RWPE2 (cell line): Measurements from ENCODE around the gene HLCS.
A peak's percentile ranks its signal among the peaks of the same experiment; 100 is the strongest.
"Not testable (repeated sequence)": the region's sequence is repeated elsewhere in the genome, so short reads cannot be mapped to it uniquely, and the experiment has no call there.

Experiments used
- ATAC-seq: fragments of 200-7000 bp; cut with Tn5 transposase; 3 replicates; pipeline ENCODE4 v1.9.1; 2021; ENCODE audit warnings: low read depth
- DNase-seq: peaks from one replicate; pipeline ENCODE4 v3.0.0-alpha.2; 2020; ENCODE audit warnings: low spot score
- H3K27ac ChIP-seq: fragments of 450-650 bp; 2 replicates; pipeline ENCODE4 v1.5.1; 2017; ENCODE audit warnings: mild to moderate bottlenecking; ENCODE audit not compliant: poor library complexity, severe bottlenecking
- H3K27me3 ChIP-seq: fragments of 250-450 bp; sonication (Bioruptor Pico); 2 replicates; pipeline ENCODE4 v1.5.1; 2021; ENCODE audit warnings: mild to moderate bottlenecking, moderate library complexity; ENCODE audit not compliant: insufficient read depth, poor library complexity, severe bottlenecking
- H3K36me3 ChIP-seq: fragments of 250-450 bp; sonication (Bioruptor Pico); 2 replicates; pipeline ENCODE4 v1.5.1; 2020; ENCODE audit warnings: low read depth, mild to moderate bottlenecking, moderate library complexity
- H3K4me1 ChIP-seq: fragments of 250-450 bp; sonication (Bioruptor Pico); 2 replicates; pipeline ENCODE4 v1.5.1; 2021; ENCODE audit warnings: mild to moderate bottlenecking, moderate library complexity; ENCODE audit not compliant: insufficient read depth, poor library complexity, severe bottlenecking
- H3K4me3 ChIP-seq: fragments of 250-450 bp; sonication (Bioruptor Pico); 2 replicates; pipeline ENCODE4 v1.5.1; 2021; ENCODE audit warnings: mild to moderate bottlenecking, moderate library complexity; ENCODE audit not compliant: severe bottlenecking
- H3K9me3 ChIP-seq: fragments of 250-450 bp; sonication (Bioruptor Pico); 2 replicates; pipeline ENCODE4 v1.5.1; 2021; ENCODE audit warnings: mild to moderate bottlenecking, moderate library complexity; ENCODE audit not compliant: severe bottlenecking
- TF ChIP-seq, protein P1 (sequence below): fragments of 450-650 bp; IDR thresholded peaks from one replicate; pipeline ENCODE4 v1.5.1; 2017; ENCODE audit warnings: mild to moderate bottlenecking, moderate library complexity; ENCODE audit not compliant: poor library complexity, severe bottlenecking

HLCS gene

DNA sequence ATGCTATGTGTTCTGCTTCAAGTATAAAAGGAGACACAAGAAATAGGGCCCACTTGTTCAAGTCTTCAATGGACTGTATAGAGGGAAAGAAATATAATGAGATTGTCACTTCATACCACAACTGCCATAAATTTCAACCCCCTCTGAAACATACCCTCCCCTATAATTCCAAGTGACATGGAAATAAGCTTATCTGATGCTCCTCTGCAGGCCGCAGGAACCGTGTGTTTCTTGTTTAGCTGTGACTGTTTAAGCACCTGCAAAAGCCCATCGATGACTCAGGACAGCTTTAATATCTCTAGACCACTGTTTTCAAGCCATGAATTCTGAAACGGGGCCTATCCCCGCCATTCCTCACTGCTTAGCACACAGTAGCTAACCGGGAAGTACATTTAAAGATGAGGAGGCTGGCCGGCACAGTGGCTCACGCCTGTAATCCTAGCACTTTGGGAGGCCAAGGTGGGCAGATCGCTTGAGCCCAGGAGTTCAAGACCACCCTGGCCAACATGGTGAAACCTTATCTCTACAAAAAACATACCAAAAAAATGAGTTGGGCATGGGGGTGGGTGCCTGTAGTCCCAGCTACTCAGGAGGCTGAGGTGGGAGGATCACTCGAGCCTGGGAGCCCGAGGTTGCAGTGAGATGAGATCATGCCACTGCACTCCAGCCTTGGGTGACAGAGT, 4.2 kb downstream of the HLCS start:
- ATAC-seq: no peak
- Histone ChIP-seq H3K4me3 (no peak overlapping the region), H3K9me3 (no peaks in the 10 kb centered on the region), H3K27me3 (no peaks in the 10 kb centered on the region), H3K36me3 (peaks cover 22% of the 10 kb centered on the region), H3K27ac (no peak overlapping the region), H3K4me1 (peaks cover 6% of the 10 kb centered on the region)
- no peak for DNase-seq
- TF ChIP-seq, protein P1, sequence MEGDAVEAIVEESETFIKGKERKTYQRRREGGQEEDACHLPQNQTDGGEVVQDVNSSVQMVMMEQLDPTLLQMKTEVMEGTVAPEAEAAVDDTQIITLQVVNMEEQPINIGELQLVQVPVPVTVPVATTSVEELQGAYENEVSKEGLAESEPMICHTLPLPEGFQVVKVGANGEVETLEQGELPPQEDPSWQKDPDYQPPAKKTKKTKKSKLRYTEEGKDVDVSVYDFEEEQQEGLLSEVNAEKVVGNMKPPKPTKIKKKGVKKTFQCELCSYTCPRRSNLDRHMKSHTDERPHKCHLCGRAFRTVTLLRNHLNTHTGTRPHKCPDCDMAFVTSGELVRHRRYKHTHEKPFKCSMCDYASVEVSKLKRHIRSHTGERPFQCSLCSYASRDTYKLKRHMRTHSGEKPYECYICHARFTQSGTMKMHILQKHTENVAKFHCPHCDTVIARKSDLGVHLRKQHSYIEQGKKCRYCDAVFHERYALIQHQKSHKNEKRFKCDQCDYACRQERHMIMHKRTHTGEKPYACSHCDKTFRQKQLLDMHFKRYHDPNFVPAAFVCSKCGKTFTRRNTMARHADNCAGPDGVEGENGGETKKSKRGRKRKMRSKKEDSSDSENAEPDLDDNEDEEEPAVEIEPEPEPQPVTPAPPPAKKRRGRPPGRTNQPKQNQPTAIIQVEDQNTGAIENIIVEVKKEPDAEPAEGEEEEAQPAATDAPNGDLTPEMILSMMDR: no peak

DNA sequence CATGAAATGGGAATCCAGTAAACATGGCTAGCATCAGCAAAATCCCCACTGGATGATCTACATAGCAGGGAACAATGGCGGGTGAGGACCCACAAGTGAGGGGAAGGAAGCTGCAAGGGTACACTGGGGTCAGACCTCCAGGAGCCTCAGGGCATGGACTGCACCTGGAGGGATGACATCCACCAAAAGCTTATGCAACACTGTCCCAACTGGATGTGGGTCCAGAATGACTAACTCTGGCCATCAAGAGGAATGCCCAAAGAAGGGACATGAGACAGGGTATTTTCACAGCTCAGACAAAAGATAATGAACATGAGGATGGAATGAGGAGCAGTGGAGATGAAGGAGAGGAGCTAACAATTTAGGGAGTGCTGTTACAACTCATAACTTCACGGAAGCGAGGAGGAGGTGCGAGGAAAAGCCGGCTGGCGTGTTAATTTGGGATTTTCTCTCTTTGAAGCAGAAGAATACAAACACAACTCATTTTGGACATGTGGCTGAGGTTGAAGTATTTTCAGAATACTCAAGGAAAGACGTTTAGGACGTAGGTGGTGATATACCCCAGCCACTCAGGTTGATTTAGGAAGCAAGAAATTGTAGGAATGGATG, 5.7 kb downstream of the HLCS start:
- Histone ChIP-seq H3K36me3 (peaks cover 34% of the 10 kb centered on the region), H3K27ac (no peak overlapping the region), H3K4me3 (no peak overlapping the region), H3K27me3 (no peaks in the 10 kb centered on the region), H3K4me1 (peaks cover 6% of the 10 kb centered on the region), H3K9me3 (no peaks in the 10 kb centered on the region)
- ATAC-seq (no peak), DNase-seq (no peak)
- TF ChIP-seq, protein P1: no peak

DNA sequence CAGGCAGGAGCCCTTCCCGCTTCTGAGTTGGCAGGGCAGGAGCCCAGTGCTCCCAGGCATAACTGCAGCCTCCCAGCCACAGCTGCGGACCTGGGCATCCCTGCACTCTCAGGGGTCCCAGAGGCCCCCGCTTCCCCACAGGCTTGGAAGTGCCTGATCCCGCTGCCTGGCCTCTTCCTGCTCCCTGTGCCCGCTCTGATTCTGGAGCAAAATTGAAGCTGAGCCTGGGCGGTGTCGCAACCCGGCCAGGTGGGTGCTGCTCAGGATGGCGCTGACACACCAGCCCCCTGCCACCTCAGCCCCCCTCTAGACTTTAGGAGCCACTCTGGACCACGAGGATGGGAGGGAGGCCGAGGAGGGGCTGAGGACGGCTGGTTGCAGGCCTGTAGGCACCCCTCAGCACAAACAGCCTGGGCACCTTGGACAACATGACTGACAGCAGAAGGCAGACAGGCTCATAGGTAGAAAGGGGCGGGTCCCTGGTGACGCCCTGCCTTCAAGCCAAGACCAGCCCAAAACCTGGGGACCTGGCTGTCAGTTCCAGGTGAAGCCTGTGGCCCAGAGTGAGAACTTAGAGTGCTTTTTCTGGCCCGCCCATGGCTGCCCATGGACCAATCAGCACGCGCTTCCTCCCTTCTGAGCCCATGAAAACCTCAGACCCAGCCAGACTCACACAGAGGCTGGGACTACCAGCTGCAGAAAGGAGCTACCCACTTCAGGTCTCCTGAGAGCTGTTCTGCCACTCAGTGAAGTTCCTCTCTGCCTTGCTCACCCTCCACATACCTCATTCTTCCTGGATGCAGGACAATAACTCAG, 7.2 kb downstream of the HLCS start:
- TF ChIP-seq, protein P1: no peak
- no peaks in the 10 kb centered on the region for H3K4me1 ChIP-seq
- H3K27me3 ChIP-seq: no peaks in the 10 kb centered on the region
- ATAC-seq (peak; percentile 21; the same call in 1 of the 3 replicates), DNase-seq (no peak)
- no peak overlapping the region for H3K27ac ChIP-seq
- no peaks in the 10 kb centered on the region for H3K9me3 ChIP-seq
- no peak overlapping the region for H3K4me3 ChIP-seq
- peaks cover 34% of the 10 kb centered on the region for H3K36me3 ChIP-seq

DNA sequence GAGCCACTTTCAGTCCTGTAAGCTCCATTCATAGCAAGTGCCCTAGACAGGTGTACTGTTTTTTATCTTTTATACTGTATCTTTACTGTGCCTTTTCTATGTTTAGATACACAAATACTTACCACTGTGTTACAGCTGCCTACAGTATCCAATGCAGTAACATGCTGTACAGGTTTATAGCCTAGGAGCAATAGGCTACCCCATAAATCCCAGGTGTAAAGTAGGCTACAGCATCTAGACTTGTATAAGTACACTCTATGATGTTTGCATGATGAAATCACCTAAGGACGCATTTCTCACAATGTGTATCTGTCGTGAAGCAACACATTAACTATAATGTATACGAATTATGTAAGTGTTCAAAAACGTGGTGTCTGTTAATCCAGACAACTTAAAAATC, 10.7 kb downstream of the HLCS start:
- no peaks in the 10 kb centered on the region for H3K9me3 ChIP-seq
- no peak for ATAC-seq
- no peak overlapping the region for H3K27ac ChIP-seq
- H3K4me3 ChIP-seq: no peak overlapping the region
- H3K4me1 ChIP-seq: no peaks in the 10 kb centered on the region
- no peak for DNase-seq
- TF ChIP-seq, protein P1: no peak
- peaks cover 26% of the 10 kb centered on the region for H3K36me3 ChIP-seq
- H3K27me3 ChIP-seq: no peaks in the 10 kb centered on the region

DNA sequence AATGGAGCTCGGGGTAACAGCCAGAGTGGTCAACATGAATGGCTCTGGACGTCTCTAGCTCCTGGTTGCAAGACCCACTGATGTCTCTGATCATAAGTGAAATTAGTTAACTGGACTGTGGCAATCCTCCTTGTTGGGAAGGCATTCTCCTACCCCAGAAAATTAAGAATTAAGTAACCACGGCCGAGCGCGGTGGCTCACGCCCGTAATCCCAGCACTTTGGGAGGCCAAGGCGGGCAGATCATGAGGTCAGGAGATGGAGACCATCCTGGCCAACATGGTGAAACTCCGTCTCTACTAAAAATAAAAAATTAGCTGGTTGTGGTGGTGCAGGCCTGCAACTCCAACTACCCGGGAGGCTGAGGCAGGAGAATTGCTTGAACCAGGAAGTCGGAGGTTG, 14.1 kb downstream of the HLCS start:
- H3K27ac ChIP-seq, H3K4me3 ChIP-seq, H3K9me3 ChIP-seq, ATAC-seq, DNase-seq, H3K27me3 ChIP-seq, H3K4me1 ChIP-seq: not testable (repeated sequence)
- H3K36me3 ChIP-seq: peaks cover 23% of the 10 kb centered on the region
